Bronchial epithelial cell (primary cell): Measurements from ENCODE around the gene PIK3R5. TPM values are rescaled to one million over a fixed set of nuclear protein-coding genes. Genes with fewer than 3 reads are reported as not detected.
"Not testable (repeated sequence)": the region's sequence is repeated elsewhere in the genome, so short reads cannot be mapped to it uniquely, and the experiment has no call there.

Experiments used
- DNase-seq: peaks from one replicate; pipeline ENCODE4 v3.0.0-alpha.2; 2010; ENCODE audit warnings: low read depth
- FAIRE-seq: peaks from 2 replicates; lab custom pipeline; 2011; peaks lifted over from hg19 to GRCh38; lab: Jason Lieb, UNC
- H3K27me3 ChIP-seq: 2 replicates; pipeline ENCODE4 v1.5.1; 2011; ENCODE audit warnings: low read length; ENCODE audit not compliant: control insufficient read depth, insufficient read depth
- H3K36me3 ChIP-seq: 2 replicates; pipeline ENCODE4 v1.5.1; 2011; ENCODE audit warnings: low read length; ENCODE audit not compliant: control insufficient read depth, insufficient read depth
- H3K4me3 ChIP-seq: 2 replicates; pipeline ENCODE4 v1.5.1; 2011; ENCODE audit warnings: mild to moderate bottlenecking, low read depth, low read length, control low read depth
- CTCF ChIP-seq: IDR thresholded peaks from 2 replicates; pipeline ENCODE4 v1.5.1; 2011; ENCODE audit warnings: mild to moderate bottlenecking, moderate library complexity, low read length, control low read depth, inconsistent platforms; ENCODE audit not compliant: insufficient read depth, severe bottlenecking
- total RNA-seq: library from RNA; depleted of rRNA; stranded (reverse); fragments of >200 nt; gene quantifications from 2 replicates; pipeline ENCODE4 v1.2.1, GENCODE V29; 2014

The PIK3R5 gene
- total RNA-seq, 1 donor from 2014 or later: not detected

GRCh38 chr17:8991514-8992285 is 26.2 kb upstream of the PIK3R5 start:
- FAIRE-seq (no peak), DNase-seq (peak; percentile 47)
- H3K36me3 ChIP-seq: no peaks in the 10 kb centered on the region
- no peaks in the 10 kb centered on the region for H3K27me3 ChIP-seq
- TF ChIP-seq CTCF: peak; percentile 78
- H3K4me3 ChIP-seq: no peak overlapping the region

GRCh38 chr17:8988263-8988935 is 22.9 kb upstream of the PIK3R5 start:
- H3K27me3 ChIP-seq, FAIRE-seq, H3K36me3 ChIP-seq, DNase-seq, H3K4me3 ChIP-seq: not testable (repeated sequence)

- Histone ChIP-seq H3K36me3 (no peaks in the 10 kb centered on the region), H3K4me3 (no peak overlapping the region), H3K27me3 (no peaks in the 10 kb centered on the region)
- no peak for FAIRE-seq
- DNase-seq: peak; percentile 13
- no peak for TF ChIP-seq CTCF
Observed at GRCh38 chr17:8986295-8986694, 20.8 kb upstream of the PIK3R5 start.

- DNase-seq (no peak), FAIRE-seq (no peak)
- Histone ChIP-seq H3K4me3 (no peak overlapping the region), H3K27me3 (no peaks in the 10 kb centered on the region), H3K36me3 (no peaks in the 10 kb centered on the region)
- no peak for TF ChIP-seq CTCF
Observed at GRCh38 chr17:8985054-8985701, 19.7 kb upstream of the PIK3R5 start.

DNA sequence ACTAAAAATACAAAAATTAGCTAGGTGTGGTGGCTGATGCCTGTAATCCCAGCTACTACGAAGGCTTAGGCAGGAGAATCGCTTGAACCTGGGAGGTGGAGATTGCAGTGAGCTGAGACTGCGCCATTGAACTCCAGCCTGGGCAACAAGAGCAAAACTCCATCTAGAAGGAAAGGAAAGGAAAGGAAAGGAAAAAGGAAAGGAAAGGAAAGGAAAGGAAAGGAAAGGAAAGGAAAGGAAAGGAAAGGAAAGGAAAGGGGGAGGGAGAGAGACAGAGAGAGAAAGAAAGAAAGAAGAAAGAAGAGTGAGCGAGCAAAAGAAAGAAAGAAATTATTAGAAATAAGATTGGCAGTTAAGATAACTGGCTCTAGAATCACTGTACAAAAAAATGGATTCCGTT is 18.7 kb upstream of the PIK3R5 start:
- DNase-seq, H3K4me3 ChIP-seq, H3K27me3 ChIP-seq, FAIRE-seq, H3K36me3 ChIP-seq: not testable (repeated sequence)

- no peak for DNase-seq
Observed at GRCh38 chr17:8981443-8981842, 15.9 kb upstream of the PIK3R5 start.

More at GRCh38 chr17:8981443-8981842, 15.9 kb upstream of the PIK3R5 start:
- Histone ChIP-seq H3K36me3 (no peaks in the 10 kb centered on the region), H3K4me3 (no peak overlapping the region), H3K27me3 (no peaks in the 10 kb centered on the region)
- FAIRE-seq: no peak
- no peak for TF ChIP-seq CTCF
